ENCODE data around the gene NT5M.

Gene NT5M

DNA sequence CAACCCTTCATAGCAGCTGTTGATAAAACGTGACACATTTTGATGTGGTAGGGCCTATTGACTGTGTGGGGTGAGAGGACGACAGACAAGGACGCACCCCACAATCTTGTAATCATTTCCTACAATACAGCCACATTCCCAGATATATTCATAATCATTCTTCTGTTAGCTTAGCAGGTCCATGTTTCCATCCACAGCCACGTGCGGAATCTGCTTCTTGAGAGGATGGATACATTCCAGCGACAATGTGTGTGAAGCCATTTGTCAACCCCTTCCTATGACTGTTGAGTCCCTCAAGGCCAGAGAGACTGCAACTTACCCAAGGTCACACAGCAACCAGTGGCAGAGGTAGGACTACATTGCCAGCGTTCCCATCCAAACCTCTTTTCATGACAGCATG lies 13.5 kb upstream of the NT5M start:
- no peak for TF ChIP-seq SPI1 (IDR thresholded peaks at IDR 0.05; ENCODE audit: borderline replicate concordance, low read depth)
- TF ChIP-seq POLR2AphosphoS5 (IDR thresholded peaks at IDR 0.05; ENCODE audit: low read depth) = no peak
- TF ChIP-seq CTCF (IDR thresholded peaks at IDR 0.05; ENCODE audit: insufficient read depth, low read length) = no peak
- TF ChIP-seq REST (IDR thresholded peaks at IDR 0.05; ENCODE audit: insufficient replicate concordance, low read depth) = no peak
- TF ChIP-seq GABPA (IDR thresholded peaks at IDR 0.05; ENCODE audit: low read depth) = no peak
- no peaks in the 10 kb centered on the region for H3K27me3 ChIP-seq (ENCODE audit: insufficient read depth, poor library complexity, severe bottlenecking)
- H3K4me3 ChIP-seq (replicated peaks; ENCODE audit: insufficient read depth, low read length) = no peak overlapping the region
- DNase-seq (ENCODE audit: low read depth in 1 of 2, low spot score in 1 of 2) = no peak
- H3K27ac ChIP-seq (replicated peaks) = no peak overlapping the region

GRCh38 chr17:17295141-17295540 lies 8.0 kb upstream of the NT5M start:
- Histone ChIP-seq H3K27me3 (ENCODE audit: insufficient read depth, poor library complexity, severe bottlenecking) (no peaks in the 10 kb centered on the region), H3K4me3 (replicated peaks; ENCODE audit: insufficient read depth, low read length) (no peak overlapping the region), H3K27ac (replicated peaks) (no peak overlapping the region)
- no peak for TF ChIP-seq POLR2AphosphoS5 (IDR thresholded peaks at IDR 0.05; ENCODE audit: low read depth)
- TF ChIP-seq SPI1 (IDR thresholded peaks at IDR 0.05; ENCODE audit: borderline replicate concordance, low read depth) = no peak
- TF ChIP-seq REST (IDR thresholded peaks at IDR 0.05; ENCODE audit: insufficient replicate concordance, low read depth) = no peak
- no peak for TF ChIP-seq GABPA (IDR thresholded peaks at IDR 0.05; ENCODE audit: low read depth)
- DNase-seq (ENCODE audit: low read depth in 1 of 2, low spot score in 1 of 2) = no peak

GRCh38 chr17:17297217-17297616 lies 6.0 kb upstream of the NT5M start:
- no peak for TF ChIP-seq CTCF (IDR thresholded peaks at IDR 0.05; ENCODE audit: insufficient read depth, low read length)
- no peak for TF ChIP-seq POLR2AphosphoS5 (IDR thresholded peaks at IDR 0.05; ENCODE audit: low read depth)
- no peak for TF ChIP-seq REST (IDR thresholded peaks at IDR 0.05; ENCODE audit: insufficient replicate concordance, low read depth)
- Histone ChIP-seq H3K27me3 (ENCODE audit: insufficient read depth, poor library complexity, severe bottlenecking) (no peaks in the 10 kb centered on the region), H3K4me3 (replicated peaks; ENCODE audit: insufficient read depth, low read length) (no peak overlapping the region), H3K27ac (replicated peaks) (no peak overlapping the region)
- no peak for DNase-seq (ENCODE audit: low read depth in 1 of 2, low spot score in 1 of 2)

GRCh38 chr17:17298108-17298507 lies 5.1 kb upstream of the NT5M start:
- DNase-seq (ENCODE audit: low read depth in 1 of 2, low spot score in 1 of 2) = no peak
- Histone ChIP-seq H3K4me3 (replicated peaks; ENCODE audit: insufficient read depth, low read length) (no peak overlapping the region), H3K27me3 (ENCODE audit: insufficient read depth, poor library complexity, severe bottlenecking) (no peaks in the 10 kb centered on the region), H3K27ac (replicated peaks) (no peak overlapping the region)
- TF ChIP-seq SPI1 (IDR thresholded peaks at IDR 0.05; ENCODE audit: borderline replicate concordance, low read depth) (no peak), GABPA (IDR thresholded peaks at IDR 0.05; ENCODE audit: low read depth) (no peak), CTCF (IDR thresholded peaks at IDR 0.05; ENCODE audit: insufficient read depth, low read length) (no peak), POLR2AphosphoS5 (IDR thresholded peaks at IDR 0.05; ENCODE audit: low read depth) (no peak), REST (IDR thresholded peaks at IDR 0.05; ENCODE audit: insufficient replicate concordance, low read depth) (no peak)

Data from HL-60 (cell line).